ENCODE results near the gene COPG2. TPM values are rescaled to one million over a fixed set of nuclear protein-coding genes. Genes with fewer than 3 reads are reported as not detected.

Gene COPG2
- total RNA-seq, 4 donors from 2014 or later, result 8.3 to 23.8 (median 17.3) TPM

DNA sequence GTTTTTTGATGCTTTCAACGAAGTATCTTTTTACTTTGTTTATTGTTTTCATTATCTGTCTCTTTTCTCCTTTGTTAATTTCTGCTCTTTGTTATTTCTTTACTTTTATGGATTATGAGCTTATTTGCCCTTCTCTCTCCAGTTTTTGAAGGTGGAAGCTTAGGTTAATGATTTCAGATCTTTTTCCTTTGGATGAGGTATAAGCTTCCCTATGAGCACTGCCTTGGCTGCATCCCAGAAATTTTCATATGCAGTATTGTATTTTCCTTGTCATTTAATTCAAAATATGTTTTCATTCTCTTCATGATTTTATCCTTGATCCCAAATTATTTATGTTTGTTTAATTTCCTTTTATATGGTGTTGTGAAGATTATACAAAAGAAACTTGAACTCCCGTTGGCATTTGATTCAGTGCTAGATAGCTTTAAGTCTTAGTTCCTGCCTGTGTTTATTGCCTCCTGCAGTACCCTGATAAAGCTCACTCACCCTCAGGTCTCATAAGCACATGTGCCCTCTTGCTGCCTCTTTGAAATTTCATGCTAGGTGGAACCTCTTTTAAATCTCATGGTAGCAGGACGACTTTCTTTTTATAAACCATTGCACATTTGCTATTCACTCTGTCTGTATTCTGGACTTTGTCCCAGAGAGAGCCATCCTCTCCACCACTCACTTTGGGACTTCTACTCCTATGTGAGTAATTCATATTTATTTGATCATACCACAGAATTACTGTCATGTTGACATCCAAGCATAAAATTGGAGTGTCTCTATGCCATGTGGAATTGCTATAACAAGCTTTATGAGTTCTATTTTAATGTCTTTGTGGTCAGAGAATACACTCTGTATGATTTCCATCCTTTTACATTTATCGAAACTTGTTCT lies 204.8 kb downstream of the COPG2 start:
- TF ChIP-seq CTCF (IDR thresholded peaks at IDR 0.05; ENCODE audit: low read depth), result no peak

DNA sequence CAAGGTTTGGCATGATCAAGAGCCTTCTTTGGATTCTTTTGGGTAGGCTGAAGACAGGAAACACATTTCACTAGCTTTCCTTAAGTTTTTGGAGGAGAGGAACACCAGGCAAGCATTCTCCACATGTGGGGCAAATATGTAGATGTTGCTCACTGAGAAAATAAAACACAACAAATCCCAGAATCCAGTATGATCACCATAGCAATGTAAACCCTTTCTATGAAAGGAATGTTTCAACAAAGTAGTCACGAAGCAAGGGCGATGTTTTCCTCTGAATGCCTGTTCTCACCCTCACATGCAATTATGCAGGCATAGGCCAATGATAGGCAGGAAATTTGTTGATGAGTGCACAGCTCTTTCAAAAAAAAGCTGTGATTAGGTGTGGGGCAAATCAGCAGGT lies 207.3 kb downstream of the COPG2 start:
- TF ChIP-seq CTCF (IDR thresholded peaks at IDR 0.05; ENCODE audit: low read depth), result no peak

- no peak for TF ChIP-seq CTCF (IDR thresholded peaks at IDR 0.05; ENCODE audit: low read depth)
Measured at GRCh38 chr7:130458257-130458656, 210.3 kb downstream of the COPG2 start.

Small RNAs within 50 kb of the gene (small RNA-seq; reads per million reads assigned to genes)
- gene MIR335 (not detected), gene RF02148 (not detected), gene RF02149 (not detected), gene RF02150 (not detected), gene RNA5SP246 (7.9 reads per million, percentile 87 among the genes with 10 or more reads in this experiment)

Other genes starting within 250 kb of the COPG2 start
- 1 to 10 TPM; 3.2 to 6.0 (median 3.9) TPM for gene CEP41, start 227.7 kb downstream of the COPG2 start, total RNA-seq
- gene MEST, start 176.7 kb downstream of the COPG2 start, total RNA-seq, result 100 to 1,000 TPM in 3 of 4 donors, 10 to 100 TPM in 1; 63.6 to 527 (median 235) TPM
- not detected for gene TSGA13, start 17.8 kb upstream of the COPG2 start, total RNA-seq
- under 1 TPM; 0.33 to 0.94 (median 0.59) TPM for gene KLF14, start 65.5 kb upstream of the COPG2 start, total RNA-seq